ENCODE data around the gene FFAR1. TPM values are rescaled to one million over a fixed set of nuclear protein-coding genes. Genes with fewer than 3 reads are reported as not detected.

The FFAR1 gene
- total and polyA plus RNA-seq, 3 donors from 2014 or later = 0.26 to 0.81 (median 0.31) TPM

DNA sequence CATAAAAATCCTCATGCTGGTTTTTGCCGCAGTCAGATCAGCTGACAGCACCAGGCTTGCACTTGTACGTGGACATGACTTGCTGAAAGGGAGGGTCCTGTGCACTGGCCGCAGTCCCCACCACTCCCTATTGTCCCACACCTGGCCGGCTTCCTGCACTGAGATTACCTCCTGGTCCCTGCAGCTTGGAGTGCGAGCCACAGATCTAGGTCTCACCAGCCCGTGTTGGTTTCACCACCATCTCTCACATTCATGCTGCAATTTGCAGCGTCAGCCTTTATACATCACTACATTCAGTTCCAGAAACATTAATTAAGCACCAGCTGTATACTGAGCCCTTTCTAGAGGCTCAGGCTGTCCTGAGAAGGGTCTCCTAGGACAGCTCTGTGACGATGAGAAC lies 33.7 kb upstream of the FFAR1 start:
- DNase-seq = no peak
- H3K4me3 ChIP-seq = no peak overlapping the region
- H3K27me3 ChIP-seq = no peaks in the 10 kb centered on the region
- no peaks in the 10 kb centered on the region for H3K36me3 ChIP-seq (ENCODE audit: low read depth, missing control alignments)
- TF ChIP-seq, protein P1, sequence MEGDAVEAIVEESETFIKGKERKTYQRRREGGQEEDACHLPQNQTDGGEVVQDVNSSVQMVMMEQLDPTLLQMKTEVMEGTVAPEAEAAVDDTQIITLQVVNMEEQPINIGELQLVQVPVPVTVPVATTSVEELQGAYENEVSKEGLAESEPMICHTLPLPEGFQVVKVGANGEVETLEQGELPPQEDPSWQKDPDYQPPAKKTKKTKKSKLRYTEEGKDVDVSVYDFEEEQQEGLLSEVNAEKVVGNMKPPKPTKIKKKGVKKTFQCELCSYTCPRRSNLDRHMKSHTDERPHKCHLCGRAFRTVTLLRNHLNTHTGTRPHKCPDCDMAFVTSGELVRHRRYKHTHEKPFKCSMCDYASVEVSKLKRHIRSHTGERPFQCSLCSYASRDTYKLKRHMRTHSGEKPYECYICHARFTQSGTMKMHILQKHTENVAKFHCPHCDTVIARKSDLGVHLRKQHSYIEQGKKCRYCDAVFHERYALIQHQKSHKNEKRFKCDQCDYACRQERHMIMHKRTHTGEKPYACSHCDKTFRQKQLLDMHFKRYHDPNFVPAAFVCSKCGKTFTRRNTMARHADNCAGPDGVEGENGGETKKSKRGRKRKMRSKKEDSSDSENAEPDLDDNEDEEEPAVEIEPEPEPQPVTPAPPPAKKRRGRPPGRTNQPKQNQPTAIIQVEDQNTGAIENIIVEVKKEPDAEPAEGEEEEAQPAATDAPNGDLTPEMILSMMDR (IDR thresholded peaks at IDR 0.05) = no peak
- no peak for TF ChIP-seq POLR2A (IDR thresholded peaks at IDR 0.05)
- intact Hi-C loops (cut with DNase I; ENCODE audit: low total_unique reads) = no loop called here
- peaks cover 32% of the 10 kb centered on the region for H3K4me1 ChIP-seq
- no peaks in the 10 kb centered on the region for H3K9me3 ChIP-seq
- H3K27ac ChIP-seq = no peak overlapping the region
- 77 to 84% methylated on average over 8 of the region's 8 CpGs for WGBS, 2 donors

- 86 to 88% methylated on average over 10 of the region's 10 CpGs for WGBS, 2 donors
- Histone ChIP-seq H3K27me3 (no peaks in the 10 kb centered on the region), H3K4me1 (peaks cover 25% of the 10 kb centered on the region), H3K9me3 (no peaks in the 10 kb centered on the region), H3K36me3 (ENCODE audit: low read depth, missing control alignments) (no peaks in the 10 kb centered on the region), H3K4me3 (no peak overlapping the region), H3K27ac (no peak overlapping the region)
- DNase-seq = no peak
- intact Hi-C loops (cut with DNase I; ENCODE audit: low total_unique reads) = no loop called here
- TF ChIP-seq, protein P1 (IDR thresholded peaks at IDR 0.05) = no peak
- TF ChIP-seq POLR2A (IDR thresholded peaks at IDR 0.05) = no peak
Observed at GRCh38 chr19:35314858-35315470, 32.7 kb upstream of the FFAR1 start.

DNA sequence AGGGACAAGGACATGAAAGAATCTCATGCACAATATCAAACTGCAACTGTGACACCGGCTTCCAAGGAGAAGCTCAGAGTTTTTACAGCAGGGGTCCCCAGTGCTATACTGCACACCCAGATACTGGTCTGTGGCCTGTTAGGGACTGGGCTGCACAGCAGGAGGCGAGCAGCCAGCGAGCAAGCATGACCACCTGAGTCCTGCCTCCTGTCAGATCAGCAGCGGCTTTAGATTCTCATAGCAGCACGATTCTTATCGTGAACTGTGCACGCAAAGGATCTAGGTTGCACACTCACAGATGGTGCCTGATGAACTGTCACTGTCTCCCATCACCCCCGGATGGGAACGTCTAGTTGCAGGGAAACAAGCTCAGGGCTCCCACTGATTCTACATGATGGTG lies 31.8 kb upstream of the FFAR1 start:
- no peak for DNase-seq
- 67 to 80% methylated on average over 2 to 9 of the region's 9 CpGs for WGBS, 2 donors
- Histone ChIP-seq H3K4me1 (peaks cover 19% of the 10 kb centered on the region), H3K27ac (no peak overlapping the region), H3K36me3 (ENCODE audit: low read depth, missing control alignments) (no peaks in the 10 kb centered on the region), H3K27me3 (no peaks in the 10 kb centered on the region), H3K4me3 (no peak overlapping the region), H3K9me3 (no peaks in the 10 kb centered on the region)
- TF ChIP-seq POLR2A (IDR thresholded peaks at IDR 0.05) = no peak
- TF ChIP-seq, protein P1 (IDR thresholded peaks at IDR 0.05) = no peak
- intact Hi-C loops (cut with DNase I; ENCODE audit: low total_unique reads) = no loop called here

GRCh38 chr19:35316560-35316959 lies 31.1 kb upstream of the FFAR1 start:
- no peak for TF ChIP-seq POLR2A (IDR thresholded peaks at IDR 0.05)
- TF ChIP-seq, protein P1 (IDR thresholded peaks at IDR 0.05) = no peak
- no peaks in the 10 kb centered on the region for H3K9me3 ChIP-seq
- no peaks in the 10 kb centered on the region for H3K36me3 ChIP-seq (ENCODE audit: low read depth, missing control alignments)
- no peak for DNase-seq
- no peak overlapping the region for H3K27ac ChIP-seq
- H3K4me1 ChIP-seq = peaks cover 12% of the 10 kb centered on the region
- intact Hi-C loops (cut with DNase I; ENCODE audit: low total_unique reads) = no loop called here
- H3K27me3 ChIP-seq = no peaks in the 10 kb centered on the region
- H3K4me3 ChIP-seq = no peak overlapping the region
- 88 to 91% methylated on average over 9 of the region's 9 CpGs for WGBS, 2 donors

DNA sequence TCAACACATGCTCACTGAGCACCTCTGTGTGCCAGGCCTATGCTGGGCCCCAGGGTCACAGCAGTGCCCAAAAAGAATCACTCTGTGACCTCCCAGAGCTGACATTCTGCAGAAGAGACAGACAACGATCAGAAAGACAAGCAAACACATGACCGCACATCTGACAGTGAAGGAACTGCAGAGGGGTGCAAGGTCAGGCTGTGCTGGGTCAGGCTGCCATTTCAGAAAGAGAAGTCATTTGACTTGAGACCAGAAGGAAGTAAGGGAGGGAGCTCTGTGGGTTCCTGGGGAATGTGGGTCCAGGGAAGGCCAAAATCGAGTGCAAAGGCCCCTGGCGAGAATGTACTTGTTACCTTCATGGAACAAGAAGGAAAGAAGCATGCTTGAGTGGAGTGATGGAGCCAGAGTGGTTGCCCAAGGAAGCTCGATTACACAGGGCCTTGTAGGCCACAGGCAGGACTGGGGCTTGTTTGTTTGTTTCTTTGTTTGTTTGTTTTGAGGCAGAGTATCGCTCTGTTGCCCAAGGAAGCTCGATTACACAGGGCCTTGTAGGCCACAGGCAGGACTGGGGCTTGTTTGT lies 30.1 kb upstream of the FFAR1 start:
- no peak overlapping the region for H3K27ac ChIP-seq
- intact Hi-C loops (cut with DNase I; ENCODE audit: low total_unique reads) = no loop called here
- no peak for DNase-seq
- TF ChIP-seq POLR2A (IDR thresholded peaks at IDR 0.05) = no peak
- TF ChIP-seq, protein P1 (IDR thresholded peaks at IDR 0.05) = no peak
- no peaks in the 10 kb centered on the region for H3K27me3 ChIP-seq
- H3K9me3 ChIP-seq = no peaks in the 10 kb centered on the region
- 73 to 74% methylated on average over 7 of the region's 7 CpGs for WGBS, 2 donors
- no peak overlapping the region for H3K4me3 ChIP-seq
- peaks cover 4% of the 10 kb centered on the region for H3K4me1 ChIP-seq
- no peaks in the 10 kb centered on the region for H3K36me3 ChIP-seq (ENCODE audit: low read depth, missing control alignments)

Measured in testis (tissue), 3 donors.